H4 (cell line): ENCODE measurements around the gene PHKB. TPM values are rescaled to one million over a fixed set of nuclear protein-coding genes. Genes with fewer than 3 reads are reported as not detected.

Source experiments
- DNase-seq: peaks from one replicate; pipeline ENCODE4 v3.0.0-alpha.2; 2015; ENCODE audit warnings: low spot score
- total RNA-seq: library from RNA; depleted of rRNA; stranded (reverse); fragments of >200 nt; shearing (Covaris generic); gene quantifications from 2 replicates; pipeline ENCODE4 v1.2.3, GENCODE V29; 2014; rRNA removed

Gene PHKB
- total RNA-seq, 1 experiment from 2014 or later = 46.4 TPM

DNA sequence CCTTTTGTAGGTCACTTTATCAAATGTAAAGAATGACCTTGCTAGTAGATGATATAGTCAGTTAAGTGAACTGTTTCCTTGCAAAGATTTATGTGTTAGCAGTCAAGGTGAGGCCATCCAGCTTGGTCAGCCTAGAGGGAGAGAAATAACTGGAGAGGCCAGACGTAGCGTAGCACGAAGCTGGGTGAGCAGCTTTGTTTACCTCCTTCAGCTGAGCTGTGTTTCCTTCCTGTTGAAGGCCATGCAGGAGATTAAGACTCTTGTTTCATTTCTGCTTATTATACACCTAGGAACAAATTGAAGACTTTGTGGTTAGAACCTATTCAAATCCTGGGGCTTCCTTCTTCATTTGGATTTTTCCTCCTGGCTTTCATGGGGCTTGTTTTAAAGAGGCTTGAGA lies 267.1 kb downstream of the PHKB start:
- no peak for DNase-seq

DNA sequence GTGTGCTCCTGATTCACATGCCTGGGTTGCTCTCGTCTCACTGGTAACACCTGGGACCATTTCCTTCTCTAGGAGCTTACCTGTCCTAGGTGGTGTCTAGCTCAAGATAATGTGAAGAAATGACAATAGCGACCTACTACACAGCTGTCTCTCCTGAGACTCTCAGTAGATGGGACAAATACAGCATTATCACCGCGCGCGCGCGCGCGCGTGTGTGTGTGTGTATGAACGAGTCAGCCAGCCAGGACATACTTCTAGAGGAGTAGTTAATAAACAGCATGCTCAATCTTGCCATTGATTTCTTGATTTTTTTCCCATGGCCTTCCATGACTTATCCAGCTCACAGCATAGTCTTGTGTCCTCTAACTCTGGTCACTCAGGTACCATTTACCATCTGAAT lies 268.6 kb downstream of the PHKB start:
- DNase-seq = no peak

DNA sequence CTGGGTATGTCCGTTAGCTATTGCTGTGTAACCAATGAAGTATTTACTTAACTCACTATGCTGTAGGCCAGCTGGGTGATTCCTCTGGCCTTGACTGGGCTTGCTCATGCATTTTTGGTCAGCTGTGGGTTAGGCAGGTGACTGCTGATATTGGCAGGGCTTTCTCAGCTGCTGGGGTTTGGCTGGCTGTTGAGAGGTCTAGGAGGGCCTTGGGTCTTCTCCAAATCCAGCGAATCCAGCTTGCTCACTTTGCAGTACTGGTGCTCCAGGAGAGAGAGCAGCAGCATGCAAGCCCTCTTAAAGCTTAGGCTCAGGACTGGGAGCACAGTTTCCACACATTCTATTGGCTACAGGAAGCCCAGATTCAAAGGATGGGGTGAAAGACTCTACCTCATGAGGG lies 270.1 kb downstream of the PHKB start:
- peak; percentile 34 for DNase-seq

DNA sequence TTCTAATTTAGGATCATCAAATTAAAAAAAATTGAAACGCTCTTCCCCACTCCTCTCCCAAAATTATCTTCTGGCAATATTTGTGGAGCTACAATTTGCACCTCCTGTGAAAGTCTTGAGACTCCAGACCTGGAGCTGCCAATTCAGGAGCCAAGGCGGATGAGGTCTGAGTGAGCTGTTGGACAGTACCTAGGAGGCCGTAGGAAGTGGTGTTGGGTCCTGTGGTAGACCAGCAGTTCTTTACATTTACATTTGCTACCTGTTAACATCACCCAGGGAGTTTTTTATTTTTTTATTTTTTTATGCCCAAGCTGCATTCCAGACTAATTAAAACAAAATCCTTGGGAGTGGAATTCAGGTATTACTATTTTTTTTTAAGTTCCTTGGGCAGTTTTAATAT lies 271.0 kb downstream of the PHKB start:
- DNase-seq = peak; percentile 13

- peak; percentile 89 for DNase-seq
Observed at GRCh38 chr16:47732523-47733111, 271.5 kb downstream of the PHKB start.

- no peak for DNase-seq
Observed at GRCh38 chr16:47734081-47734857, 273.1 kb downstream of the PHKB start.

- no peak for DNase-seq
Observed at GRCh38 chr16:47734987-47735594, 274.0 kb downstream of the PHKB start.

- no peak for DNase-seq
Observed at GRCh38 chr16:47750371-47750770, 289.2 kb downstream of the PHKB start.

Other genes starting within 250 kb of the PHKB start
- 70.8 and 78.5 TPM in 2 replicates for gene ITFG1, start 268 bp upstream of the PHKB start, total RNA-seq